Measurements from ENCODE around the gene SLC26A2. TPM values are rescaled to one million over a fixed set of nuclear protein-coding genes. Genes with fewer than 3 reads are reported as not detected.

Gene SLC26A2
- total and polyA plus RNA-seq, 2 donors (not counting 1 experiment from before 2014, with no cell fraction given), result 2.1 to 13.2 TPM

DNA sequence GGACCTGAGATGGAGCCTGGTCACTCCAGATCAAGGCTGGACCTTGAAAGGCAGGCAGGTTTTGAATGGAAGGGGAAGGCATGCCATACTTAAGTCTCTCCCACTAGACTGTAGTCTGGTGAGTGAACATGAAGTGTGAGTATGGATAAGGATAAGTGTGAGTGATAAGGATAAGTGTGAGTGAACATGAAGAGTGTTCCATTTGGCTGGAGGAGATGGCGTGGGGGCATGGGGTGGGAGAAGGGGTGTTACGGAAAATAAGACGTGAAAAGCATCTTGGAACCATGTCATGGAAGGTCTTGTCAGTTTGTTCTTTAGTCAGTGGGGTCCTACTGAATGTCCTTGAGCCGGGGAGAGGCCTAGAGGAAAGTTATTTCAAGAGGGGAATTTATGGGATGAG lies 72.8 kb downstream of the SLC26A2 start:
- H4K20me1 ChIP-seq (ENCODE audit: control insufficient read depth, insufficient read depth, low read length, poor library complexity, severe bottlenecking), result no peaks in the 10 kb centered on the region
- H2AFZ ChIP-seq (ENCODE audit: insufficient read depth, low read depth, low read length, poor library complexity, severe bottlenecking), result no peak overlapping the region
- CTCF ChIA-PET, result interaction anchor here (1.4 kb wide), 1 partner anchor 90 kb away, joined by 3 read pairs; no protein-coding TSS in a partner anchor
- H3K4me3 Mint-ChIP-seq, result no peak overlapping the region
- H3K27me3 ChIP-seq (replicated peaks in 1 of 4; ENCODE audit: control extremely low read depth in 1 of 4, control insufficient read depth in 3 of 4, insufficient read depth in 4 of 4, low read length in 3 of 4), result no peaks in the 10 kb centered on the region
- intact Hi-C loops (cut with micrococcal nuclease), result loop anchor here (10.0 kb wide), 1 partner anchor 181 kb away; no protein-coding TSS in a partner anchor
- 97% methylated on average over 4 of the region's 4 CpGs for WGBS (ENCODE audit: insufficient coverage)
- peaks cover 37 to 87% of the 10 kb centered on the region in 2 experiments for H3K36me3 ChIP-seq (replicated peaks in 1 of 2; ENCODE audit: control extremely low read depth in 1 of 2, control insufficient read depth in 1 of 2, extremely low read depth in 1 of 2, insufficient read depth in 2 of 2, low read length in 1 of 2)
- H3K4me1 ChIP-seq (ENCODE audit: control insufficient read depth in 2 of 2, insufficient read depth in 2 of 2, low read length in 2 of 2), result peaks cover 2 to 6% of the 10 kb centered on the region in 2 donors
- POLR2A ChIA-PET, result no interaction called here
- no peak overlapping the region for H3K9ac ChIP-seq (ENCODE audit: low read length)
- ATAC-seq (ENCODE audit: low read depth) (no peak), DNase-seq (no peak)
- H3K27ac ChIP-seq (ENCODE audit: low read length in 2 of 2), result no peak overlapping the region
- H3K4me2 ChIP-seq (replicated peaks; ENCODE audit: low read depth, low read length, poor library complexity, severe bottlenecking), result no peak overlapping the region
- no peaks in the 10 kb centered on the region for H3K79me2 ChIP-seq (ENCODE audit: control insufficient read depth, insufficient read depth, low read length)
- H3K9me3 ChIP-seq (ENCODE audit: control extremely low read depth in 1 of 3, control insufficient read depth in 2 of 3, insufficient read depth in 1 of 3, low read length in 2 of 3), result no peaks in the 10 kb centered on the region
- no peaks in the 10 kb centered on the region for H3K27me3 Mint-ChIP-seq
- no peak overlapping the region for H3K4me3 ChIP-seq (ENCODE audit: control extremely low read depth in 1 of 5, extremely low read depth in 1 of 5, insufficient read depth in 1 of 5, low read depth in 2 of 5, low read length in 4 of 5)
- peaks cover 13% of the 10 kb centered on the region for H3K4me1 Mint-ChIP-seq
- H3K27ac Mint-ChIP-seq, result no peak overlapping the region
- H3K9me3 Mint-ChIP-seq (ENCODE audit: insufficient read depth), result no peaks in the 10 kb centered on the region
- no peak for TF ChIP-seq EZH2 (IDR thresholded peaks at IDR 0.05; ENCODE audit: borderline replicate concordance, insufficient read depth, low read depth, low read length, poor library complexity, severe bottlenecking)
- TF ChIP-seq, protein P1, sequence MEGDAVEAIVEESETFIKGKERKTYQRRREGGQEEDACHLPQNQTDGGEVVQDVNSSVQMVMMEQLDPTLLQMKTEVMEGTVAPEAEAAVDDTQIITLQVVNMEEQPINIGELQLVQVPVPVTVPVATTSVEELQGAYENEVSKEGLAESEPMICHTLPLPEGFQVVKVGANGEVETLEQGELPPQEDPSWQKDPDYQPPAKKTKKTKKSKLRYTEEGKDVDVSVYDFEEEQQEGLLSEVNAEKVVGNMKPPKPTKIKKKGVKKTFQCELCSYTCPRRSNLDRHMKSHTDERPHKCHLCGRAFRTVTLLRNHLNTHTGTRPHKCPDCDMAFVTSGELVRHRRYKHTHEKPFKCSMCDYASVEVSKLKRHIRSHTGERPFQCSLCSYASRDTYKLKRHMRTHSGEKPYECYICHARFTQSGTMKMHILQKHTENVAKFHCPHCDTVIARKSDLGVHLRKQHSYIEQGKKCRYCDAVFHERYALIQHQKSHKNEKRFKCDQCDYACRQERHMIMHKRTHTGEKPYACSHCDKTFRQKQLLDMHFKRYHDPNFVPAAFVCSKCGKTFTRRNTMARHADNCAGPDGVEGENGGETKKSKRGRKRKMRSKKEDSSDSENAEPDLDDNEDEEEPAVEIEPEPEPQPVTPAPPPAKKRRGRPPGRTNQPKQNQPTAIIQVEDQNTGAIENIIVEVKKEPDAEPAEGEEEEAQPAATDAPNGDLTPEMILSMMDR (IDR thresholded peaks at IDR 0.05), result no peak

DNA sequence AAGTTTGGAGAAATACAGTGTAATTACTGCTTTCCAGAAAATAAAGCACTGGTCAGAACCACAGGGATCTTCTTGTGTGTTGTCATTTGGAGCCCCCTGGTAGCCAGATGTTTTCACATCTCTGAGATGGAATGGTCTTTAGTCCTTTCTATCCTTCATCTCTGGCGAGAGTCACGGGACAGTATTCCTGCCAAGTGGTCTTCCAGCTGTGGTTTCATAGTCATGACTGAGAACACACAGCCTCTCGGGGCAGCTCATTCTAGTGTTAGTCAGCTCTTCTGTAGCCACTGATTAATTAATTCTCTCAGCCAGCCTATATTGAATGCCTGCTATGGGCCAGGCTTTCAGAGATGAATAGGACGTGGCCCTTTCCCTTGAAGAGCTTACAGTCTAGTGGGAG lies 74.1 kb downstream of the SLC26A2 start:
- Histone ChIP-seq H3K9me3 (ENCODE audit: control extremely low read depth in 1 of 3, control insufficient read depth in 2 of 3, insufficient read depth in 1 of 3, low read length in 2 of 3) (no peaks in the 10 kb centered on the region), H3K27ac (ENCODE audit: low read length in 2 of 2) (no peak overlapping the region), H3K4me3 (ENCODE audit: control extremely low read depth in 1 of 5, extremely low read depth in 1 of 5, insufficient read depth in 1 of 5, low read depth in 2 of 5, low read length in 4 of 5) (no peak overlapping the region), H4K20me1 (ENCODE audit: control insufficient read depth, insufficient read depth, low read length, poor library complexity, severe bottlenecking) (no peaks in the 10 kb centered on the region), H3K9ac (ENCODE audit: low read length) (no peak overlapping the region), H3K79me2 (ENCODE audit: control insufficient read depth, insufficient read depth, low read length) (no peaks in the 10 kb centered on the region), H3K27me3 (replicated peaks in 1 of 4; ENCODE audit: control extremely low read depth in 1 of 4, control insufficient read depth in 3 of 4, insufficient read depth in 4 of 4, low read length in 3 of 4) (no peaks in the 10 kb centered on the region), H3K4me2 (replicated peaks; ENCODE audit: low read depth, low read length, poor library complexity, severe bottlenecking) (no peak overlapping the region), H3K36me3 (replicated peaks in 1 of 2; ENCODE audit: control extremely low read depth in 1 of 2, control insufficient read depth in 1 of 2, extremely low read depth in 1 of 2, insufficient read depth in 2 of 2, low read length in 1 of 2) (peaks cover 40 to 88% of the 10 kb centered on the region in 2 experiments), H2AFZ (ENCODE audit: insufficient read depth, low read depth, low read length, poor library complexity, severe bottlenecking) (no peak overlapping the region), H3K4me1 (ENCODE audit: control insufficient read depth in 2 of 2, insufficient read depth in 2 of 2, low read length in 2 of 2) (peaks cover 2 to 6% of the 10 kb centered on the region in 2 donors)
- TF ChIP-seq, protein P1 (IDR thresholded peaks at IDR 0.05), result no peak
- no peak for TF ChIP-seq EZH2 (IDR thresholded peaks at IDR 0.05; ENCODE audit: borderline replicate concordance, insufficient read depth, low read depth, low read length, poor library complexity, severe bottlenecking)
- H3K4me1 Mint-ChIP-seq, result peaks cover 13% of the 10 kb centered on the region
- H3K27me3 Mint-ChIP-seq, result no peaks in the 10 kb centered on the region
- no peak overlapping the region for H3K27ac Mint-ChIP-seq
- no peak for ATAC-seq (ENCODE audit: low read depth)
- 100% methylated on average over 2 of the region's 4 CpGs for WGBS (ENCODE audit: insufficient coverage)
- POLR2A ChIA-PET, result interaction anchor here (0.5 kb wide), 1 partner anchor 12 kb away, joined by 4 read pairs; no protein-coding TSS in a partner anchor
- no peak for DNase-seq
- CTCF ChIA-PET, result interaction anchor here (1.3 to 1.4 kb wide), 2 partner anchors 9 to 89 kb away, joined by 3 to 4 read pairs; no protein-coding TSS in a partner anchor
- no peaks in the 10 kb centered on the region for H3K9me3 Mint-ChIP-seq (ENCODE audit: insufficient read depth)
- no peak overlapping the region for H3K4me3 Mint-ChIP-seq
- intact Hi-C loops (cut with micrococcal nuclease), result loop anchor here (10.0 kb wide), 1 partner anchor 180 kb away; no protein-coding TSS in a partner anchor

Data from B cell (primary cell).